Ovary (tissue), 3 donors: ENCODE measurements around the gene BDH1.

Experiments used
- CTCF ChIP-seq, 3 donors: fragments of 450-650 bp in 2 of 3; fragments of 200-600 bp in 1 of 3; IDR thresholded peaks; one replicate each; pipeline versions ENCODE4 v1.5.1 to v1.8.0; 2016 to 2022; ENCODE audit warnings: antibody characterized with exemption in 3 of 3, mild to moderate bottlenecking in 1 of 3
- EP300 ChIP-seq: sonication (generic); formaldehyde crosslinking; IDR thresholded peaks from one replicate; pipeline ENCODE4 v1.6.1; 2017; ENCODE audit warnings: antibody characterized with exemption
- POLR2A ChIP-seq: fragments of 450-650 bp; IDR thresholded peaks from one replicate; pipeline ENCODE4 v1.6.1; 2017; ENCODE audit warnings: antibody characterized with exemption, mild to moderate bottlenecking, moderate library complexity
- donor health status: DM: no; HTN: no; CAD: no.

- no peak for TF ChIP-seq CTCF (IDR thresholded peaks at IDR 0.05)
- TF ChIP-seq EP300 = no peak
- no peak for TF ChIP-seq POLR2A
Measured at GRCh38 chr3:197462808-197463207, 93.0 kb downstream of the BDH1 start.
